Activated CD4-positive, alpha-beta T cell treated with anti-CD3 and anti-CD28 coated beads for 36 hours (primary cell): ENCODE data around the gene ODAD3. TPM values are rescaled to one million over a fixed set of nuclear protein-coding genes. Genes with fewer than 3 reads are reported as not detected.
A peak's percentile ranks its signal among the peaks of the same experiment; 100 is the strongest.
"Not testable (repeated sequence)": the region's sequence is repeated elsewhere in the genome, so short reads cannot be mapped to it uniquely, and the experiment has no call there.

Experiments used
- ATAC-seq: fragments of 200-7000 bp; cut with Tn5 transposase; one replicate; pipeline ENCODE4 v1.10.0; 2021; ENCODE audit warnings: mild to moderate bottlenecking, moderate library complexity
- CTCF ChIA-PET: fragments of 350-600 bp; sonication (Branson Sonifier 250); formaldehyde crosslinking; loops from one replicate; lab custom pipeline; 2021; ENCODE audit warnings: antibody characterized with exemption; lab: Charles Lee
- POLR2A ChIA-PET: fragments of 350-600 bp; sonication (Branson Sonifier 250); formaldehyde crosslinking; loops from one replicate; lab custom pipeline; 2021; ENCODE audit warnings: antibody characterized with exemption, inconsistent platforms; lab: Charles Lee
- DNase-seq: peaks from one replicate; pipeline ENCODE4 v3.0.0-alpha.2; 2020
- H3K27ac Mint-ChIP-seq: one replicate; pipeline ENCODE4 v1.8.0; 2021; ENCODE audit warnings: mixed read lengths
- H3K27me3 Mint-ChIP-seq: one replicate; pipeline ENCODE4 v1.8.0; 2021; ENCODE audit warnings: mixed read lengths
- H3K36me3 Mint-ChIP-seq: one replicate; pipeline ENCODE4 v1.8.0; 2021; ENCODE audit warnings: low read depth, mixed read lengths
- H3K4me1 Mint-ChIP-seq: one replicate; pipeline ENCODE4 v1.8.0; 2021; ENCODE audit warnings: mixed read lengths
- H3K4me3 Mint-ChIP-seq: one replicate; pipeline ENCODE4 v1.8.0; 2021; ENCODE audit warnings: mild to moderate bottlenecking, moderate library complexity, mixed read lengths
- H3K9me3 Mint-ChIP-seq: one replicate; pipeline ENCODE4 v1.8.0; 2021; ENCODE audit warnings: low read depth, mixed read lengths
- intact Hi-C, 2 experiments: fragments of 100-400 bp; cut with DNase I in 1 of 2; cut with micrococcal nuclease in 1 of 2; formaldehyde crosslinking; loops; one replicate each; pipeline versions ENCODE4 v1.14.2 to v1.15.1; 2022 to 2024; cut with DNase I, micrococcal nuclease
- total RNA-seq, 2 experiments: library from RNA; stranded (reverse); gene quantifications; one replicate each; pipeline ENCODE4 v1.2.3, GENCODE V29; 2021

ODAD3 gene
- total RNA-seq, 2 experiments from 2014 or later: 0.16 to 0.25 TPM

GRCh38 chr19:11478167-11479089, 43.5 kb upstream of the ODAD3 start:
- no peak for DNase-seq
- peaks cover 17% of the 10 kb centered on the region for H3K4me1 Mint-ChIP-seq
- peaks cover 20% of the 10 kb centered on the region for H3K27me3 Mint-ChIP-seq
- no peak for ATAC-seq
- H3K36me3 Mint-ChIP-seq: peaks cover 3% of the 10 kb centered on the region
- intact Hi-C loops: no loop called here
- H3K27ac Mint-ChIP-seq: no peak overlapping the region
- ChIA-PET POLR2A (no interaction called here), CTCF (interaction anchor here (0.8 kb wide), 1 partner anchor 104 kb away, joined by 3 read pairs; the partner anchor contains the start of gene SWSAP1)
- no peak overlapping the region for H3K4me3 Mint-ChIP-seq
- no peaks in the 10 kb centered on the region for H3K9me3 Mint-ChIP-seq

GRCh38 chr19:11475861-11476260, 40.9 kb upstream of the ODAD3 start:
- H3K27me3 Mint-ChIP-seq: peaks cover 10% of the 10 kb centered on the region
- ChIA-PET CTCF (no interaction called here), POLR2A (no interaction called here)
- H3K9me3 Mint-ChIP-seq: no peaks in the 10 kb centered on the region
- ATAC-seq (no peak), DNase-seq (no peak)
- H3K4me1 Mint-ChIP-seq: peaks cover 3% of the 10 kb centered on the region
- no peak overlapping the region for H3K27ac Mint-ChIP-seq
- intact Hi-C loops: no loop called here
- H3K4me3 Mint-ChIP-seq: no peak overlapping the region
- H3K36me3 Mint-ChIP-seq: no peaks in the 10 kb centered on the region

GRCh38 chr19:11475343-11475742, 40.4 kb upstream of the ODAD3 start:
- POLR2A ChIA-PET, ATAC-seq, H3K27me3 Mint-ChIP-seq, H3K9me3 Mint-ChIP-seq, H3K36me3 Mint-ChIP-seq, CTCF ChIA-PET, H3K27ac Mint-ChIP-seq, H3K4me1 Mint-ChIP-seq, DNase-seq, intact Hi-C loops, H3K4me3 Mint-ChIP-seq: not testable (repeated sequence)

- Mint-ChIP-seq H3K36me3 (no peaks in the 10 kb centered on the region), H3K27me3 (peaks cover 4% of the 10 kb centered on the region), H3K4me1 (no peaks in the 10 kb centered on the region), H3K9me3 (no peaks in the 10 kb centered on the region), H3K4me3 (no peak overlapping the region), H3K27ac (no peak overlapping the region)
- intact Hi-C loops: no loop called here
- POLR2A ChIA-PET: no interaction called here
- CTCF ChIA-PET: interaction anchor here (0.6 kb wide), 1 partner anchor 689 kb away, joined by 3 read pairs; no protein-coding TSS in a partner anchor
- DNase-seq (no peak), ATAC-seq (no peak)
Observed at GRCh38 chr19:11473725-11474124, 38.8 kb upstream of the ODAD3 start.

- H3K4me3 Mint-ChIP-seq, intact Hi-C loops, CTCF ChIA-PET, H3K27ac Mint-ChIP-seq, DNase-seq, ATAC-seq, H3K9me3 Mint-ChIP-seq, H3K27me3 Mint-ChIP-seq, H3K4me1 Mint-ChIP-seq, H3K36me3 Mint-ChIP-seq, POLR2A ChIA-PET: not testable (repeated sequence)
Observed at GRCh38 chr19:11468266-11468845, 33.4 kb upstream of the ODAD3 start.

- CTCF ChIA-PET: no interaction called here
- Mint-ChIP-seq H3K36me3 (no peaks in the 10 kb centered on the region), H3K9me3 (no peaks in the 10 kb centered on the region), H3K4me1 (no peaks in the 10 kb centered on the region), H3K27me3 (peaks cover 1% of the 10 kb centered on the region), H3K4me3 (no peak overlapping the region), H3K27ac (no peak overlapping the region)
- POLR2A ChIA-PET: no interaction called here
- intact Hi-C loops: no loop called here
- no peak for DNase-seq
- no peak for ATAC-seq
Observed at GRCh38 chr19:11465600-11465999, 30.7 kb upstream of the ODAD3 start.

- peak; percentile 40 for ATAC-seq
- CTCF ChIA-PET: no interaction called here
- Mint-ChIP-seq H3K9me3 (no peaks in the 10 kb centered on the region), H3K4me1 (no peaks in the 10 kb centered on the region), H3K27me3 (peaks cover 12% of the 10 kb centered on the region), H3K36me3 (no peaks in the 10 kb centered on the region), H3K27ac (no peak overlapping the region), H3K4me3 (no peak overlapping the region)
- POLR2A ChIA-PET: no interaction called here
- intact Hi-C loops: no loop called here
- no peak for DNase-seq
Observed at GRCh38 chr19:11464333-11465265, 29.7 kb upstream of the ODAD3 start.

- intact Hi-C loops: no loop called here
- Mint-ChIP-seq H3K4me3 (no peak overlapping the region), H3K36me3 (no peaks in the 10 kb centered on the region), H3K9me3 (no peaks in the 10 kb centered on the region), H3K27me3 (peaks cover 14% of the 10 kb centered on the region), H3K4me1 (no peaks in the 10 kb centered on the region), H3K27ac (peak overlapping the region; percentile 25)
- ChIA-PET POLR2A (no interaction called here), CTCF (no interaction called here)
- DNase-seq: peak; percentile 44
- ATAC-seq: peak; percentile 68
Observed at GRCh38 chr19:11463391-11463790, 28.5 kb upstream of the ODAD3 start.

- intact Hi-C loops: no loop called here
- Mint-ChIP-seq H3K27ac (no peak overlapping the region), H3K4me1 (no peaks in the 10 kb centered on the region), H3K9me3 (no peaks in the 10 kb centered on the region), H3K4me3 (no peak overlapping the region), H3K36me3 (no peaks in the 10 kb centered on the region), H3K27me3 (peaks cover 16% of the 10 kb centered on the region)
- ATAC-seq (no peak), DNase-seq (no peak)
- ChIA-PET POLR2A (no interaction called here), CTCF (interaction anchor here (0.6 to 0.7 kb wide), 2 partner anchors 55 to 239 kb away, joined by 3 read pairs; no protein-coding TSS in a partner anchor)
Observed at GRCh38 chr19:11461453-11461852, 26.5 kb upstream of the ODAD3 start.

GRCh38 chr19:11460207-11460606, 25.3 kb upstream of the ODAD3 start:
- H3K27me3 Mint-ChIP-seq: peaks cover 16% of the 10 kb centered on the region
- CTCF ChIA-PET: no interaction called here
- H3K4me3 Mint-ChIP-seq: no peak overlapping the region
- DNase-seq: peak; percentile 51
- H3K4me1 Mint-ChIP-seq: no peaks in the 10 kb centered on the region
- intact Hi-C loops: no loop called here
- peak; percentile 47 for ATAC-seq
- H3K9me3 Mint-ChIP-seq: no peaks in the 10 kb centered on the region
- POLR2A ChIA-PET: no interaction called here
- H3K36me3 Mint-ChIP-seq: no peaks in the 10 kb centered on the region
- no peak overlapping the region for H3K27ac Mint-ChIP-seq

GRCh38 chr19:11458912-11459311, 24.0 kb upstream of the ODAD3 start:
- H3K4me3 Mint-ChIP-seq, DNase-seq, intact Hi-C loops, H3K4me1 Mint-ChIP-seq, H3K36me3 Mint-ChIP-seq, ATAC-seq, H3K9me3 Mint-ChIP-seq, H3K27ac Mint-ChIP-seq: not testable (repeated sequence)
- peaks cover 16% of the 10 kb centered on the region for H3K27me3 Mint-ChIP-seq
- ChIA-PET POLR2A (interaction anchor here (0.6 kb wide), 1 partner anchor 588 kb away, joined by 4 read pairs; no protein-coding TSS in a partner anchor), CTCF (interaction anchor here (0.6 to 1.1 kb wide), 3 partner anchors 79 to 637 kb away, joined by 3 read pairs; no protein-coding TSS in a partner anchor)
